ENCODE results near the gene BHLHE41.

DNA sequence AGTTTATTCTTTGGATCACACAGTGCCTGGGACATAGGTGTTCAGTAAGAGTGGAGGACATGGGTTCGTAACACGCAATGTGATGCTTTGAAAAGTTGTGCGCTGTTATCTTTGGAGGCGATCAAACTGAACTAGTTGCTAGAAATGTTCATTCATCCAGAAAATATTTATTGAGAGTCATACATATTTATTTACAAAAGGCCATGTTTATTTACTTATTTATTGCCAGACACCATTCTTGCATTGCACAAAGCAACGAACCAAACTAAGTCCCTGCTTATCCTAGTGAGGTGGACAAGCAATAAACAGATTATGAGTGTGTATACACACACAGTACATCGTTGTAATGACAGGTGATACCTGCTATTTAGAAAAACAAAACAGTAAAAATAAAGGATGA lies 12.6 kb downstream of the BHLHE41 start:
- TF ChIP-seq, protein P1, sequence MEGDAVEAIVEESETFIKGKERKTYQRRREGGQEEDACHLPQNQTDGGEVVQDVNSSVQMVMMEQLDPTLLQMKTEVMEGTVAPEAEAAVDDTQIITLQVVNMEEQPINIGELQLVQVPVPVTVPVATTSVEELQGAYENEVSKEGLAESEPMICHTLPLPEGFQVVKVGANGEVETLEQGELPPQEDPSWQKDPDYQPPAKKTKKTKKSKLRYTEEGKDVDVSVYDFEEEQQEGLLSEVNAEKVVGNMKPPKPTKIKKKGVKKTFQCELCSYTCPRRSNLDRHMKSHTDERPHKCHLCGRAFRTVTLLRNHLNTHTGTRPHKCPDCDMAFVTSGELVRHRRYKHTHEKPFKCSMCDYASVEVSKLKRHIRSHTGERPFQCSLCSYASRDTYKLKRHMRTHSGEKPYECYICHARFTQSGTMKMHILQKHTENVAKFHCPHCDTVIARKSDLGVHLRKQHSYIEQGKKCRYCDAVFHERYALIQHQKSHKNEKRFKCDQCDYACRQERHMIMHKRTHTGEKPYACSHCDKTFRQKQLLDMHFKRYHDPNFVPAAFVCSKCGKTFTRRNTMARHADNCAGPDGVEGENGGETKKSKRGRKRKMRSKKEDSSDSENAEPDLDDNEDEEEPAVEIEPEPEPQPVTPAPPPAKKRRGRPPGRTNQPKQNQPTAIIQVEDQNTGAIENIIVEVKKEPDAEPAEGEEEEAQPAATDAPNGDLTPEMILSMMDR (IDR thresholded peaks at IDR 0.05; ENCODE audit: borderline replicate concordance, extremely low read depth, low read length, poor library complexity, severe bottlenecking), result no peak
- TF ChIP-seq EZH2 (IDR thresholded peaks at IDR 0.05; ENCODE audit: borderline replicate concordance, low read depth, low read length, severe bottlenecking), result no peak
